Measurements from ENCODE around the gene P2RX3. TPM values are rescaled to one million over a fixed set of nuclear protein-coding genes. Genes with fewer than 3 reads are reported as not detected.

Gene P2RX3
- total and polyA plus RNA-seq, 2 experiments from 2014 or later, result 0.15 to 0.35 TPM

DNA sequence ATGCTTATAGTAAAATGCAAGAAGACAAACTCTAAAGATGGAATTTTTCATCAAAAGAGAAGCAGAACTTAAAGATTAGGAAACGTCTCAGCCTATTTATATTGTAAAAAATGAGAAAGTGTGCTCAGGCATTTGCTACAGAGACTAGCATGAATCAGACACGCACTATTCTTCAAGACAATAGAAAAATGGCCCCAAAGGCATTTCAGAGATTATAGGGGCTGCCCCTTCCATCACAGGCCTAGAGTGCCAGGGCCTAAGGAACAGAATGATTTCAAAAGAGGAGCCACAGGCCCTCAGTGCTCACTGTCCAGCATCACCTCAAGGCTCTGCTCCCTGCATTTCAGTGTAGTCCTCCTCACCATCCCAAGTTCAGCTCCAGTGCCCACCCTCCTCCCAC, 40.9 kb upstream of the P2RX3 start (continued):
- TF ChIP-seq, protein P1, sequence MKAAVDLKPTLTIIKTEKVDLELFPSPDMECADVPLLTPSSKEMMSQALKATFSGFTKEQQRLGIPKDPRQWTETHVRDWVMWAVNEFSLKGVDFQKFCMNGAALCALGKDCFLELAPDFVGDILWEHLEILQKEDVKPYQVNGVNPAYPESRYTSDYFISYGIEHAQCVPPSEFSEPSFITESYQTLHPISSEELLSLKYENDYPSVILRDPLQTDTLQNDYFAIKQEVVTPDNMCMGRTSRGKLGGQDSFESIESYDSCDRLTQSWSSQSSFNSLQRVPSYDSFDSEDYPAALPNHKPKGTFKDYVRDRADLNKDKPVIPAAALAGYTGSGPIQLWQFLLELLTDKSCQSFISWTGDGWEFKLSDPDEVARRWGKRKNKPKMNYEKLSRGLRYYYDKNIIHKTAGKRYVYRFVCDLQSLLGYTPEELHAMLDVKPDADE (IDR thresholded peaks at IDR 0.05), result no peak

DNA sequence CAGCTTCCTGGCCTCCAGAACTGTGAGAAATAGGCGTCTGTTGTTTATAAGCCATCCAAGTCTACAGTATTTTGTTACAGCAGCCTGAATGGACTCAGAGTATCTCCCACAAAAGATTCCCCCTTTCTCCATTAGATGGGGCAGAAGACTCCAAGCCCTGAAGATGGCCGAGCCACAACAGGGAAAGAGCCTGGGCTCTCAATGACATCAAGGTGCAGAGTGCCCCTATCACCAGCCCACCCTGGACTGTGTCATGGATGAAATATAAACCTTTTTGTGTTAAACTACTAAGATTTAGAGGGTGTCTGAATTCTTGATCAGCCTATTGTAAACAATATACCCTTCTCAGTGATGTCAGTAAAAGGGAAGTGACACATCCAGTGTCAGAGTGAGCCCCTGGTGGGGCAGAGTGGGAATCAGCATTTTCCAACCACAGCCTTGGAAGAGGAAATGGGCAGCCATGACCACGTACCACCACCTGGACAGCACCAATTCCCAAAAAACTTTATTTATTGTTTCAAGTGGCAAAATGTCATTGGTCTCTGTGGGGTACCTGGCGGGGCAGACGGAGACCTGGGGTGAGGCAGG, 38.9 kb upstream of the P2RX3 start:
- H3F3A ChIP-seq (replicated peaks; ENCODE audit: low read depth), result no peaks in the 10 kb centered on the region
- H3K36me3 ChIP-seq (ENCODE audit: insufficient read depth), result peaks cover 36% of the 10 kb centered on the region
- Mint-ChIP-seq H3K27ac (no peak overlapping the region), H3K4me1 (peaks cover 17% of the 10 kb centered on the region), H3K9me3 (peaks cover 11% of the 10 kb centered on the region), H3K4me3 (no peak overlapping the region), H3K36me3 (ENCODE audit: low read depth) (peaks cover 84% of the 10 kb centered on the region), H3K27me3 (ENCODE audit: insufficient read depth, low read depth, poor library complexity) (peaks cover 9% of the 10 kb centered on the region)
- H3K4me3 ChIP-seq, result no peak overlapping the region
- H3K79me2 ChIP-seq (replicated peaks; ENCODE audit: insufficient read depth), result 0 out of 2 replicates have a peak, but pooled peaks cover 8% of the 10 kb centered on the region
- peaks cover 5% of the 10 kb centered on the region; the same call in 1 of the 2 replicates for H3K9me2 ChIP-seq (ENCODE audit: insufficient read depth)
- no peak for DNase-seq (ENCODE audit: low spot score)
- no peak overlapping the region for H3K27ac ChIP-seq (ENCODE audit: low read depth)
- H4K20me1 ChIP-seq (replicated peaks; ENCODE audit: insufficient read depth), result no peaks in the 10 kb centered on the region; the same call in 1 of the 2 replicates
- H3K4me2 ChIP-seq, result no peak overlapping the region
- peaks cover 4% of the 10 kb centered on the region; the same call in 1 of the 2 replicates for H3K4me1 ChIP-seq (ENCODE audit: insufficient read depth)
- no peaks in the 10 kb centered on the region for H3K27me3 ChIP-seq (ENCODE audit: insufficient read depth)
- no peak overlapping the region for H2AFZ ChIP-seq
- no peak for ATAC-seq
- no peak for TF ChIP-seq CREB1 (CRISPR knock-in tag; IDR thresholded peaks at IDR 0.05; ENCODE audit: low read depth)
- TF ChIP-seq ZNF331 (CRISPR knock-in tag; IDR thresholded peaks at IDR 0.05; ENCODE audit: low read depth), result no peak
- TF ChIP-seq, protein P1 (IDR thresholded peaks at IDR 0.05), result no peak
- TF ChIP-seq, protein P2, sequence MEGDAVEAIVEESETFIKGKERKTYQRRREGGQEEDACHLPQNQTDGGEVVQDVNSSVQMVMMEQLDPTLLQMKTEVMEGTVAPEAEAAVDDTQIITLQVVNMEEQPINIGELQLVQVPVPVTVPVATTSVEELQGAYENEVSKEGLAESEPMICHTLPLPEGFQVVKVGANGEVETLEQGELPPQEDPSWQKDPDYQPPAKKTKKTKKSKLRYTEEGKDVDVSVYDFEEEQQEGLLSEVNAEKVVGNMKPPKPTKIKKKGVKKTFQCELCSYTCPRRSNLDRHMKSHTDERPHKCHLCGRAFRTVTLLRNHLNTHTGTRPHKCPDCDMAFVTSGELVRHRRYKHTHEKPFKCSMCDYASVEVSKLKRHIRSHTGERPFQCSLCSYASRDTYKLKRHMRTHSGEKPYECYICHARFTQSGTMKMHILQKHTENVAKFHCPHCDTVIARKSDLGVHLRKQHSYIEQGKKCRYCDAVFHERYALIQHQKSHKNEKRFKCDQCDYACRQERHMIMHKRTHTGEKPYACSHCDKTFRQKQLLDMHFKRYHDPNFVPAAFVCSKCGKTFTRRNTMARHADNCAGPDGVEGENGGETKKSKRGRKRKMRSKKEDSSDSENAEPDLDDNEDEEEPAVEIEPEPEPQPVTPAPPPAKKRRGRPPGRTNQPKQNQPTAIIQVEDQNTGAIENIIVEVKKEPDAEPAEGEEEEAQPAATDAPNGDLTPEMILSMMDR (conservative IDR thresholded peaks at IDR 0.05; ENCODE audit: low read depth in 2 of 2), result no peak
- no peak for TF ChIP-seq JUNB (IDR thresholded peaks at IDR 0.05; ENCODE audit: unreplicated experiment)
- TF ChIP-seq ZNF114 (CRISPR knock-in tag; IDR thresholded peaks at IDR 0.05), result no peak
- TF ChIP-seq EZH2 (IDR thresholded peaks at IDR 0.05; ENCODE audit: low read depth, unreplicated experiment), result no peak
- no peak for TF ChIP-seq NANOG (IDR thresholded peaks at IDR 0.05; ENCODE audit: borderline replicate concordance)
- TF ChIP-seq, protein P3, sequence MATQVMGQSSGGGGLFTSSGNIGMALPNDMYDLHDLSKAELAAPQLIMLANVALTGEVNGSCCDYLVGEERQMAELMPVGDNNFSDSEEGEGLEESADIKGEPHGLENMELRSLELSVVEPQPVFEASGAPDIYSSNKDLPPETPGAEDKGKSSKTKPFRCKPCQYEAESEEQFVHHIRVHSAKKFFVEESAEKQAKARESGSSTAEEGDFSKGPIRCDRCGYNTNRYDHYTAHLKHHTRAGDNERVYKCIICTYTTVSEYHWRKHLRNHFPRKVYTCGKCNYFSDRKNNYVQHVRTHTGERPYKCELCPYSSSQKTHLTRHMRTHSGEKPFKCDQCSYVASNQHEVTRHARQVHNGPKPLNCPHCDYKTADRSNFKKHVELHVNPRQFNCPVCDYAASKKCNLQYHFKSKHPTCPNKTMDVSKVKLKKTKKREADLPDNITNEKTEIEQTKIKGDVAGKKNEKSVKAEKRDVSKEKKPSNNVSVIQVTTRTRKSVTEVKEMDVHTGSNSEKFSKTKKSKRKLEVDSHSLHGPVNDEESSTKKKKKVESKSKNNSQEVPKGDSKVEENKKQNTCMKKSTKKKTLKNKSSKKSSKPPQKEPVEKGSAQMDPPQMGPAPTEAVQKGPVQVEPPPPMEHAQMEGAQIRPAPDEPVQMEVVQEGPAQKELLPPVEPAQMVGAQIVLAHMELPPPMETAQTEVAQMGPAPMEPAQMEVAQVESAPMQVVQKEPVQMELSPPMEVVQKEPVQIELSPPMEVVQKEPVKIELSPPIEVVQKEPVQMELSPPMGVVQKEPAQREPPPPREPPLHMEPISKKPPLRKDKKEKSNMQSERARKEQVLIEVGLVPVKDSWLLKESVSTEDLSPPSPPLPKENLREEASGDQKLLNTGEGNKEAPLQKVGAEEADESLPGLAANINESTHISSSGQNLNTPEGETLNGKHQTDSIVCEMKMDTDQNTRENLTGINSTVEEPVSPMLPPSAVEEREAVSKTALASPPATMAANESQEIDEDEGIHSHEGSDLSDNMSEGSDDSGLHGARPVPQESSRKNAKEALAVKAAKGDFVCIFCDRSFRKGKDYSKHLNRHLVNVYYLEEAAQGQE (IDR thresholded peaks at IDR 0.05; ENCODE audit: unreplicated experiment), result no peak
- no peak for TF ChIP-seq POLR2AphosphoS5 (IDR thresholded peaks at IDR 0.05; ENCODE audit: low read depth)
- no peak for TF ChIP-seq EZH2phosphoT487 (IDR thresholded peaks at IDR 0.05; ENCODE audit: unreplicated experiment)
